ENCODE measurements around the gene CDC45. TPM values are rescaled to one million over a fixed set of nuclear protein-coding genes. Genes with fewer than 3 reads are reported as not detected.

CDC45 gene
- total RNA-seq, 1 donor from 2014 or later, result 6.2 TPM

GRCh38 chr22:19519041-19519926 lies 39.6 kb downstream of the CDC45 start:
- peaks cover 15% of the 10 kb centered on the region for H3K4me1 Mint-ChIP-seq (ENCODE audit: unreplicated experiment)
- no peak for DNase-seq (ENCODE audit: low spot score)
- H3K27ac Mint-ChIP-seq (ENCODE audit: unreplicated experiment), result no peak overlapping the region
- H3K9me3 Mint-ChIP-seq (ENCODE audit: unreplicated experiment), result no peaks in the 10 kb centered on the region
- H3K36me3 Mint-ChIP-seq (ENCODE audit: low read depth, unreplicated experiment), result peaks cover 9% of the 10 kb centered on the region
- no peak overlapping the region for H3K4me3 Mint-ChIP-seq (ENCODE audit: unreplicated experiment)
- TF ChIP-seq, protein P1, sequence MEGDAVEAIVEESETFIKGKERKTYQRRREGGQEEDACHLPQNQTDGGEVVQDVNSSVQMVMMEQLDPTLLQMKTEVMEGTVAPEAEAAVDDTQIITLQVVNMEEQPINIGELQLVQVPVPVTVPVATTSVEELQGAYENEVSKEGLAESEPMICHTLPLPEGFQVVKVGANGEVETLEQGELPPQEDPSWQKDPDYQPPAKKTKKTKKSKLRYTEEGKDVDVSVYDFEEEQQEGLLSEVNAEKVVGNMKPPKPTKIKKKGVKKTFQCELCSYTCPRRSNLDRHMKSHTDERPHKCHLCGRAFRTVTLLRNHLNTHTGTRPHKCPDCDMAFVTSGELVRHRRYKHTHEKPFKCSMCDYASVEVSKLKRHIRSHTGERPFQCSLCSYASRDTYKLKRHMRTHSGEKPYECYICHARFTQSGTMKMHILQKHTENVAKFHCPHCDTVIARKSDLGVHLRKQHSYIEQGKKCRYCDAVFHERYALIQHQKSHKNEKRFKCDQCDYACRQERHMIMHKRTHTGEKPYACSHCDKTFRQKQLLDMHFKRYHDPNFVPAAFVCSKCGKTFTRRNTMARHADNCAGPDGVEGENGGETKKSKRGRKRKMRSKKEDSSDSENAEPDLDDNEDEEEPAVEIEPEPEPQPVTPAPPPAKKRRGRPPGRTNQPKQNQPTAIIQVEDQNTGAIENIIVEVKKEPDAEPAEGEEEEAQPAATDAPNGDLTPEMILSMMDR (IDR thresholded peaks at IDR 0.05; ENCODE audit: unreplicated experiment), result no peak
- peaks cover 7% of the 10 kb centered on the region for H3K27me3 Mint-ChIP-seq (ENCODE audit: unreplicated experiment)

- peaks cover 19% of the 10 kb centered on the region for H3K4me1 Mint-ChIP-seq (ENCODE audit: unreplicated experiment)
- peaks cover 12% of the 10 kb centered on the region for H3K27me3 Mint-ChIP-seq (ENCODE audit: unreplicated experiment)
- TF ChIP-seq, protein P1 (IDR thresholded peaks at IDR 0.05; ENCODE audit: unreplicated experiment), result no peak
- no peaks in the 10 kb centered on the region for H3K9me3 Mint-ChIP-seq (ENCODE audit: unreplicated experiment)
- H3K27ac Mint-ChIP-seq (ENCODE audit: unreplicated experiment), result no peak overlapping the region
- H3K4me3 Mint-ChIP-seq (ENCODE audit: unreplicated experiment), result no peak overlapping the region
- no peak for DNase-seq (ENCODE audit: low spot score)
- H3K36me3 Mint-ChIP-seq (ENCODE audit: low read depth, unreplicated experiment), result peaks cover 9% of the 10 kb centered on the region
Measured at GRCh38 chr22:19520007-19520406, 40.3 kb downstream of the CDC45 start.

GRCh38 chr22:19520566-19521305 lies 41.0 kb downstream of the CDC45 start:
- Mint-ChIP-seq H3K36me3 (ENCODE audit: low read depth, unreplicated experiment) (peaks cover 5% of the 10 kb centered on the region), H3K27me3 (ENCODE audit: unreplicated experiment) (peaks cover 12% of the 10 kb centered on the region), H3K4me3 (ENCODE audit: unreplicated experiment) (no peak overlapping the region), H3K9me3 (ENCODE audit: unreplicated experiment) (no peaks in the 10 kb centered on the region), H3K27ac (ENCODE audit: unreplicated experiment) (no peak overlapping the region), H3K4me1 (ENCODE audit: unreplicated experiment) (peaks cover 17% of the 10 kb centered on the region)
- TF ChIP-seq, protein P1 (IDR thresholded peaks at IDR 0.05; ENCODE audit: unreplicated experiment), result no peak
- no peak for DNase-seq (ENCODE audit: low spot score)

GRCh38 chr22:19522190-19522880 lies 42.6 kb downstream of the CDC45 start:
- Mint-ChIP-seq H3K4me3 (ENCODE audit: unreplicated experiment) (peak overlapping the region; percentile 91), H3K27me3 (ENCODE audit: unreplicated experiment) (peaks cover 16% of the 10 kb centered on the region), H3K9me3 (ENCODE audit: unreplicated experiment) (no peaks in the 10 kb centered on the region), H3K27ac (ENCODE audit: unreplicated experiment) (no peak overlapping the region), H3K36me3 (ENCODE audit: low read depth, unreplicated experiment) (peaks cover 5% of the 10 kb centered on the region), H3K4me1 (ENCODE audit: unreplicated experiment) (peaks cover 31% of the 10 kb centered on the region)
- TF ChIP-seq, protein P1 (IDR thresholded peaks at IDR 0.05; ENCODE audit: unreplicated experiment), result no peak
- DNase-seq (ENCODE audit: low spot score), result no peak
